ENCODE results near the gene ARID1B. TPM values are rescaled to one million over a fixed set of nuclear protein-coding genes. Genes with fewer than 3 reads are reported as not detected.
A peak's percentile ranks its signal among the peaks of the same experiment; 100 is the strongest.

ARID1B gene
- total RNA-seq, 1 experiment from 2014 or later, result 60.3 TPM

- TF ChIP-seq, protein P1, sequence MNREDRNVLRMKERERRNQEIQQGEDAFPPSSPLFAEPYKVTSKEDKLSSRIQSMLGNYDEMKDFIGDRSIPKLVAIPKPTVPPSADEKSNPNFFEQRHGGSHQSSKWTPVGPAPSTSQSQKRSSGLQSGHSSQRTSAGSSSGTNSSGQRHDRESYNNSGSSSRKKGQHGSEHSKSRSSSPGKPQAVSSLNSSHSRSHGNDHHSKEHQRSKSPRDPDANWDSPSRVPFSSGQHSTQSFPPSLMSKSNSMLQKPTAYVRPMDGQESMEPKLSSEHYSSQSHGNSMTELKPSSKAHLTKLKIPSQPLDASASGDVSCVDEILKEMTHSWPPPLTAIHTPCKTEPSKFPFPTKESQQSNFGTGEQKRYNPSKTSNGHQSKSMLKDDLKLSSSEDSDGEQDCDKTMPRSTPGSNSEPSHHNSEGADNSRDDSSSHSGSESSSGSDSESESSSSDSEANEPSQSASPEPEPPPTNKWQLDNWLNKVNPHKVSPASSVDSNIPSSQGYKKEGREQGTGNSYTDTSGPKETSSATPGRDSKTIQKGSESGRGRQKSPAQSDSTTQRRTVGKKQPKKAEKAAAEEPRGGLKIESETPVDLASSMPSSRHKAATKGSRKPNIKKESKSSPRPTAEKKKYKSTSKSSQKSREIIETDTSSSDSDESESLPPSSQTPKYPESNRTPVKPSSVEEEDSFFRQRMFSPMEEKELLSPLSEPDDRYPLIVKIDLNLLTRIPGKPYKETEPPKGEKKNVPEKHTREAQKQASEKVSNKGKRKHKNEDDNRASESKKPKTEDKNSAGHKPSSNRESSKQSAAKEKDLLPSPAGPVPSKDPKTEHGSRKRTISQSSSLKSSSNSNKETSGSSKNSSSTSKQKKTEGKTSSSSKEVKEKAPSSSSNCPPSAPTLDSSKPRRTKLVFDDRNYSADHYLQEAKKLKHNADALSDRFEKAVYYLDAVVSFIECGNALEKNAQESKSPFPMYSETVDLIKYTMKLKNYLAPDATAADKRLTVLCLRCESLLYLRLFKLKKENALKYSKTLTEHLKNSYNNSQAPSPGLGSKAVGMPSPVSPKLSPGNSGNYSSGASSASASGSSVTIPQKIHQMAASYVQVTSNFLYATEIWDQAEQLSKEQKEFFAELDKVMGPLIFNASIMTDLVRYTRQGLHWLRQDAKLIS (CRISPR knock-in tag; IDR thresholded peaks at IDR 0.05; ENCODE audit: borderline replicate concordance), result no peak
- TF ChIP-seq OVOL2 (CRISPR knock-in tag; IDR thresholded peaks at IDR 0.05; ENCODE audit: borderline replicate concordance) (no peak), ZNF263 (CRISPR knock-in tag; IDR thresholded peaks at IDR 0.05; ENCODE audit: low read depth) (no peak), SP1 (CRISPR knock-in tag; conservative IDR thresholded peaks at IDR 0.05) (no peak), NR1H2 (CRISPR knock-in tag; IDR thresholded peaks at IDR 0.05) (no peak), RELA (CRISPR knock-in tag; IDR thresholded peaks at IDR 0.05; ENCODE audit: borderline replicate concordance) (no peak), ZNF232 (CRISPR knock-in tag; IDR thresholded peaks at IDR 0.05) (no peak), JUN (CRISPR knock-in tag; IDR thresholded peaks at IDR 0.05) (no peak), ETV6 (CRISPR knock-in tag; IDR thresholded peaks at IDR 0.05) (no peak), JAZF1 (CRISPR knock-in tag; IDR thresholded peaks at IDR 0.05) (no peak)
These were observed 393.4 kb downstream of the ARID1B start (continued) for GRCh38 chr6:157170535-157170934.

GRCh38 chr6:157171801-157172200, 394.6 kb downstream of the ARID1B start:
- POLR2A ChIA-PET, result no interaction called here
- Mint-ChIP-seq H3K27ac (0 out of 2 replicates have a peak overlapping the region, but pooled peaks have one; percentile 69), H3K4me3 (no peak overlapping the region), H3K36me3 (peaks cover 5% of the 10 kb centered on the region), H3K9me3 (no peaks in the 10 kb centered on the region), H3K27me3 (ENCODE audit: low read depth) (no peaks in the 10 kb centered on the region), H3K4me1 (peaks cover 21% of the 10 kb centered on the region)
- no peak for DNase-seq (ENCODE audit: low spot score)
- CTCF ChIA-PET, result interaction anchor here (1.9 to 2.3 kb wide), 2 partner anchors 13 kb away, joined by 9 to 15 read pairs; no protein-coding TSS in a partner anchor
- ATAC-seq, result no peak
- TF ChIP-seq NFATC4 (CRISPR knock-in tag; IDR thresholded peaks at IDR 0.05) (no peak), HMGXB4 (CRISPR knock-in tag; IDR thresholded peaks at IDR 0.05) (no peak), SOX15 (CRISPR knock-in tag; IDR thresholded peaks at IDR 0.05) (no peak), E2F5 (CRISPR knock-in tag; IDR thresholded peaks at IDR 0.05) (no peak), PRDM15 (CRISPR knock-in tag; IDR thresholded peaks at IDR 0.05) (no peak), MXD4 (CRISPR knock-in tag; IDR thresholded peaks at IDR 0.05; ENCODE audit: borderline replicate concordance) (no peak), KAT7 (CRISPR knock-in tag; IDR thresholded peaks at IDR 0.05; ENCODE audit: borderline replicate concordance) (no peak), NFYB (CRISPR knock-in tag; conservative IDR thresholded peaks at IDR 0.05; ENCODE audit: low read depth) (no peak), GRHL2 (CRISPR knock-in tag; IDR thresholded peaks at IDR 0.05; ENCODE audit: insufficient replicate concordance, severe bottlenecking) (no peak), JAZF1 (CRISPR knock-in tag; IDR thresholded peaks at IDR 0.05) (no peak)
- TF ChIP-seq, protein P2, sequence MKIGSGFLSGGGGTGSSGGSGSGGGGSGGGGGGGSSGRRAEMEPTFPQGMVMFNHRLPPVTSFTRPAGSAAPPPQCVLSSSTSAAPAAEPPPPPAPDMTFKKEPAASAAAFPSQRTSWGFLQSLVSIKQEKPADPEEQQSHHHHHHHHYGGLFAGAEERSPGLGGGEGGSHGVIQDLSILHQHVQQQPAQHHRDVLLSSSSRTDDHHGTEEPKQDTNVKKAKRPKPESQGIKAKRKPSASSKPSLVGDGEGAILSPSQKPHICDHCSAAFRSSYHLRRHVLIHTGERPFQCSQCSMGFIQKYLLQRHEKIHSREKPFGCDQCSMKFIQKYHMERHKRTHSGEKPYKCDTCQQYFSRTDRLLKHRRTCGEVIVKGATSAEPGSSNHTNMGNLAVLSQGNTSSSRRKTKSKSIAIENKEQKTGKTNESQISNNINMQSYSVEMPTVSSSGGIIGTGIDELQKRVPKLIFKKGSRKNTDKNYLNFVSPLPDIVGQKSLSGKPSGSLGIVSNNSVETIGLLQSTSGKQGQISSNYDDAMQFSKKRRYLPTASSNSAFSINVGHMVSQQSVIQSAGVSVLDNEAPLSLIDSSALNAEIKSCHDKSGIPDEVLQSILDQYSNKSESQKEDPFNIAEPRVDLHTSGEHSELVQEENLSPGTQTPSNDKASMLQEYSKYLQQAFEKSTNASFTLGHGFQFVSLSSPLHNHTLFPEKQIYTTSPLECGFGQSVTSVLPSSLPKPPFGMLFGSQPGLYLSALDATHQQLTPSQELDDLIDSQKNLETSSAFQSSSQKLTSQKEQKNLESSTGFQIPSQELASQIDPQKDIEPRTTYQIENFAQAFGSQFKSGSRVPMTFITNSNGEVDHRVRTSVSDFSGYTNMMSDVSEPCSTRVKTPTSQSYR (CRISPR knock-in tag; IDR thresholded peaks at IDR 0.05), result no peak
- TF ChIP-seq, protein P3, sequence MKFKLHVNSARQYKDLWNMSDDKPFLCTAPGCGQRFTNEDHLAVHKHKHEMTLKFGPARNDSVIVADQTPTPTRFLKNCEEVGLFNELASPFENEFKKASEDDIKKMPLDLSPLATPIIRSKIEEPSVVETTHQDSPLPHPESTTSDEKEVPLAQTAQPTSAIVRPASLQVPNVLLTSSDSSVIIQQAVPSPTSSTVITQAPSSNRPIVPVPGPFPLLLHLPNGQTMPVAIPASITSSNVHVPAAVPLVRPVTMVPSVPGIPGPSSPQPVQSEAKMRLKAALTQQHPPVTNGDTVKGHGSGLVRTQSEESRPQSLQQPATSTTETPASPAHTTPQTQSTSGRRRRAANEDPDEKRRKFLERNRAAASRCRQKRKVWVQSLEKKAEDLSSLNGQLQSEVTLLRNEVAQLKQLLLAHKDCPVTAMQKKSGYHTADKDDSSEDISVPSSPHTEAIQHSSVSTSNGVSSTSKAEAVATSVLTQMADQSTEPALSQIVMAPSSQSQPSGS (CRISPR knock-in tag; IDR thresholded peaks at IDR 0.05; ENCODE audit: borderline replicate concordance, low read depth), result no peak
- TF ChIP-seq, protein P4, sequence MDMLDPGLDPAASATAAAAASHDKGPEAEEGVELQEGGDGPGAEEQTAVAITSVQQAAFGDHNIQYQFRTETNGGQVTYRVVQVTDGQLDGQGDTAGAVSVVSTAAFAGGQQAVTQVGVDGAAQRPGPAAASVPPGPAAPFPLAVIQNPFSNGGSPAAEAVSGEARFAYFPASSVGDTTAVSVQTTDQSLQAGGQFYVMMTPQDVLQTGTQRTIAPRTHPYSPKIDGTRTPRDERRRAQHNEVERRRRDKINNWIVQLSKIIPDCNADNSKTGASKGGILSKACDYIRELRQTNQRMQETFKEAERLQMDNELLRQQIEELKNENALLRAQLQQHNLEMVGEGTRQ (CRISPR knock-in tag; IDR thresholded peaks at IDR 0.05), result no peak
